ENCODE measurements around the gene ADGRA1. TPM values are rescaled to one million over a fixed set of nuclear protein-coding genes. Genes with fewer than 3 reads are reported as not detected.

Gene ADGRA1
- total RNA-seq, 2 donors from 2014 or later: 0.14 to 0.23 TPM

DNA sequence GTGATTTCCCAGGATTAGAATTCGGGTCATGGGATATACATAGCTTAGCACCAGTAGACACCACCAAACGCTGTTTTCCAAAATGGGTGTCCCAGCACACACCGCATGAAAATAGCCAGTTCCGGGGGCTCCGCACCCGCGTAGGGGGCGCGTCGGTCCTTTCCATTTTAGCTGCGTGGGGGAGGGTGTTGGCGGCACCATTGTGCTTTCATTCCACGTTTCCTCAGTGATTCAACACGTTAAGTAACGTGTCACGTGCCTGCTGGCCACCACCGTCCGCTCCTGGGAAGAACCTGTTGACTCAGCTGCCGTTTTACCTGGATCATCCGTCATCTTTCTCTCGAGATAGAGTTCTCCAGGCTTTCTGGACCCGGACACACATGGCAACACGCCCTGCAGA is 25.6 kb upstream of the ADGRA1 start:
- no peak overlapping the region for H3K27ac ChIP-seq
- no peaks in the 10 kb centered on the region for H3K9me3 ChIP-seq
- no peak overlapping the region for H3K4me3 ChIP-seq
- no peaks in the 10 kb centered on the region for H3K36me3 ChIP-seq
- WGBS: 87% methylated on average over 23 of the region's 23 CpGs
- no peaks in the 10 kb centered on the region for H3K27me3 ChIP-seq (replicated peaks; ENCODE audit: insufficient read depth)
- H3K4me1 ChIP-seq (replicated peaks): no peaks in the 10 kb centered on the region
- DNase-seq (ENCODE audit: low spot score): no peak
- intact Hi-C loops (cut with DNase I): no loop called here
- TF ChIP-seq, protein P1, sequence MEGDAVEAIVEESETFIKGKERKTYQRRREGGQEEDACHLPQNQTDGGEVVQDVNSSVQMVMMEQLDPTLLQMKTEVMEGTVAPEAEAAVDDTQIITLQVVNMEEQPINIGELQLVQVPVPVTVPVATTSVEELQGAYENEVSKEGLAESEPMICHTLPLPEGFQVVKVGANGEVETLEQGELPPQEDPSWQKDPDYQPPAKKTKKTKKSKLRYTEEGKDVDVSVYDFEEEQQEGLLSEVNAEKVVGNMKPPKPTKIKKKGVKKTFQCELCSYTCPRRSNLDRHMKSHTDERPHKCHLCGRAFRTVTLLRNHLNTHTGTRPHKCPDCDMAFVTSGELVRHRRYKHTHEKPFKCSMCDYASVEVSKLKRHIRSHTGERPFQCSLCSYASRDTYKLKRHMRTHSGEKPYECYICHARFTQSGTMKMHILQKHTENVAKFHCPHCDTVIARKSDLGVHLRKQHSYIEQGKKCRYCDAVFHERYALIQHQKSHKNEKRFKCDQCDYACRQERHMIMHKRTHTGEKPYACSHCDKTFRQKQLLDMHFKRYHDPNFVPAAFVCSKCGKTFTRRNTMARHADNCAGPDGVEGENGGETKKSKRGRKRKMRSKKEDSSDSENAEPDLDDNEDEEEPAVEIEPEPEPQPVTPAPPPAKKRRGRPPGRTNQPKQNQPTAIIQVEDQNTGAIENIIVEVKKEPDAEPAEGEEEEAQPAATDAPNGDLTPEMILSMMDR (IDR thresholded peaks at IDR 0.05): no peak
- TF ChIP-seq POLR2A (IDR thresholded peaks at IDR 0.05) (no peak), POLR2AphosphoS5 (IDR thresholded peaks at IDR 0.05) (no peak)

DNA sequence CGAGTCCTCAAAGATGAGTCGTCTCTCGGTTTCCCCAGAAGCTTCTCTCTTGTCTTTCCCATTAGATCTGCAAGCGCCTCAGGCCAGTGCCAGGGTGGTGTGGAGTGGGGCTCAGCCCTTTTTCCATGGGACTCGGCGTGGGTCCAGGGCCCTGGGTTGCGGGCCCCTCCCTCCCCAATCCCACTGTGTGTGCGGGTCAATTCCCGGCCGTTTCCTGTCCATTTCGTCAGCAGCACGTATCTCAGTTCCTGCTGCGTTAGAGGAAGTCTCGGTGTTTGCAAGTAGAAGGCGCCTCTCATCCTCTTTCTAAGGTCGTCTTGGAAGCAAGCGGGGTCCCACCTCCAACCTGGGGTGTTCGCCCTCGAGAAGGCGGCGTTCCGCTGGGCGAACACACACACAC is 25.1 kb upstream of the ADGRA1 start:
- intact Hi-C loops (cut with DNase I): no loop called here
- no peak for DNase-seq (ENCODE audit: low spot score)
- Histone ChIP-seq H3K4me1 (replicated peaks) (no peaks in the 10 kb centered on the region), H3K27ac (no peak overlapping the region), H3K27me3 (replicated peaks; ENCODE audit: insufficient read depth) (no peaks in the 10 kb centered on the region), H3K36me3 (no peaks in the 10 kb centered on the region), H3K9me3 (no peaks in the 10 kb centered on the region), H3K4me3 (no peak overlapping the region)
- TF ChIP-seq POLR2A (IDR thresholded peaks at IDR 0.05) (no peak), POLR2AphosphoS5 (IDR thresholded peaks at IDR 0.05) (no peak)
- TF ChIP-seq, protein P1 (IDR thresholded peaks at IDR 0.05): no peak
- WGBS: 61% methylated on average over 23 of the region's 23 CpGs

DNA sequence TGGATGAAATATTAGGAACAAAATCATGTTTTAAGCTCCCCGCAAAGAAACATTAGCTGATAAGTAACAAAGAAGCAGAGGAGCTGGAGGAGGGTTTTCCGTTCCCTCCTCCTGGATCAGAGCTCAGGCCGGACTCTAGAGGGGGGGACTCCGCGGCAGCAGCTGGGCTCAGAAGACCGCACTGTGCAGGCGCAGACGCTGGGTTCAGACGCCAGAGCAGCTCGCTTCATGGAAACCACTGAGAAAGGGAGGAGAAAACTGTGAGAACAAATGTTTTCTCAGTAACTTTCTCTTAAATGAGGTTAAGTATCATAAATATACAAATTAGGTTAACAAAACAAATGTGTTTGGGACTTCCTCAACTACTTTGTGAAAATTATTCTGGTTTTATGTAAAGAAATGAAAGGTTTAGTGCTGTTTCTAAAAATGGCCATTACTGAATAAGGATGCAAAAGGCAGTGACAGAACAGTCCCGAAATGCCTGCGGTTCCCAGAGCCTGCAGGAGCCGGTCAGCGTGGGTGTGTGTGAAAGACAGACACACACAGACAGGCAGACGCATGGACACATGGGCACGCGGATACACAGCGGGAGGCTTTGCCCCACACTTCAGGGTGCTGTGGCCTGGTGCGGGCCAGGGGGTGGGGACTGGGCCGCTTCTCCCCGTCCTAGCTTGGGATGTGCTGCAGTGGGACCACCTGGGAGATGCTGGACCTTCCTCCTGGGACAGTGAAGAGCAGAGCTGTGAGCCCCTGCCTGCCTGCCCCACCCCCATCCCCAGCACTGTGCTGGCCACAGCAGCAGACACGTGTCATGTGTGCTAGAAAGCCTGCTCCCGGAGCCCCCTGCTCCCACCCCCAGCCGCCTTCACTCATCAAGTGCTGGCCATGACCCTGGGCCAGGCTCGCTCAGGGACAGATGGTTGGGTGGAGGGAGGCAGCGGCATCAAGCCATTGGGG is 20.3 kb upstream of the ADGRA1 start:
- 58% methylated on average over 26 of the region's 26 CpGs for WGBS
- Histone ChIP-seq H3K4me3 (no peak overlapping the region), H3K36me3 (no peaks in the 10 kb centered on the region), H3K9me3 (no peaks in the 10 kb centered on the region), H3K4me1 (replicated peaks) (no peaks in the 10 kb centered on the region), H3K27me3 (replicated peaks; ENCODE audit: insufficient read depth) (peaks cover 4% of the 10 kb centered on the region), H3K27ac (no peak overlapping the region)
- no peak for DNase-seq (ENCODE audit: low spot score)
- TF ChIP-seq, protein P1 (IDR thresholded peaks at IDR 0.05): no peak
- no peak for TF ChIP-seq POLR2AphosphoS5 (IDR thresholded peaks at IDR 0.05)
- TF ChIP-seq POLR2A (IDR thresholded peaks at IDR 0.05): no peak
- intact Hi-C loops (cut with DNase I): no loop called here

DNA sequence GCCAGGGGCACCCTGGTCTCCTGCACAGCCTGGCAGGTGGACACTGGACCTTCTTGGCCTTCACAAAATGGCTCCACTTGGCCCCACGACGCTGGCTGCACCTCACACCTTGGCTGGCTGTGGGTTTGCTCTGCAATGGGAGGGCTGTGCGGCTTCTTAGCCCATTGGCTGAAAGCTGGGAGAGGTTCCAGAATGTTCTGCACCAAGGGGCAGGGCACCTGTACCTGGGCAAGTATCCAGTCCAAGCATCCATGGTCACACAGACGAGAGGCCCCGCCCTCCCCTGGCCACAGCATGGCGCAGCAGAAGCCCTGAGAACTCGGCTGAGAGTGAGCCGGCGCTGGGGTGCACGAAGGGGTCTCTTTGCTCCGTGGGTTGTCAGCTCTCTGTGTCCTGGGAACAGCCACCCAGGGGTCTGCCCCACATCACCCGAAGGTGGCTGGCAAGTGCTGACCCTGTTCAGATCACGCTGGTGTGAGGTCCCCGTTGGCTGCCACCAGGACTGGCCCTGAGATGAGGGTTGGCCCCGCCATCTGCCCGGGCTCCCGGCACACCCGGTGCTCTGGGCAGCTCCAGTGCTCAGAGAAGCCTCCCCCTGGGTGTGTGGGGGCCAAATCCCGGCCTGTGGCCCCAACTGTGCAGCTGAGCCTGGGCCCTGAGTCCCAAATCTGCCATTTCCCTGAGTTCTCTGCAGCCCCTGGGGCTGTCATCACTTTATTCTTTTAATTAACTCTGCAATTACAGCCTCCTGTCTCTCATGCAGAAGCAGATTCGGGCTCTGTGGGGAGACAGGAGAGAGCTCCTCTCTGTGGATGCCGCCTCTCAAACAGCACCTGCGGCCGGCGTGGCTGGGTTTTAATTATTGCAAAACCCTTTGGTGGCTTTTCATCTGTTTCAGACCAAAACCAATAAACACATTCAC is 19.4 kb upstream of the ADGRA1 start:
- H3K4me1 ChIP-seq (replicated peaks): no peaks in the 10 kb centered on the region
- no peaks in the 10 kb centered on the region for H3K36me3 ChIP-seq
- no peak overlapping the region for H3K4me3 ChIP-seq
- TF ChIP-seq POLR2A (IDR thresholded peaks at IDR 0.05) (no peak), POLR2AphosphoS5 (IDR thresholded peaks at IDR 0.05) (no peak)
- TF ChIP-seq, protein P1 (IDR thresholded peaks at IDR 0.05): no peak
- H3K9me3 ChIP-seq: no peaks in the 10 kb centered on the region
- no peak for DNase-seq (ENCODE audit: low spot score)
- peaks cover 4% of the 10 kb centered on the region for H3K27me3 ChIP-seq (replicated peaks; ENCODE audit: insufficient read depth)
- intact Hi-C loops (cut with DNase I): no loop called here
- no peak overlapping the region for H3K27ac ChIP-seq
- 77% methylated on average over 21 of the region's 24 CpGs for WGBS

Measured in prostate gland (tissue), 2 donors.